K562 (cell line): Measurements from ENCODE around the gene MS4A5. TPM values are rescaled to one million over a fixed set of nuclear protein-coding genes. Genes with fewer than 3 reads are reported as not detected.

Experiments
- MEIS2 ChIP-seq: fragments of 450-650 bp; IDR thresholded peaks from 2 replicates; pipeline ENCODE4 v1.6.1; 2014; ENCODE audit warnings: mild to moderate bottlenecking; ENCODE audit not compliant: partially characterized antibody
- SMC3 ChIP-seq: conservative IDR thresholded peaks from 2 replicates; pipeline ENCODE4 v1.6.1; 2011; ENCODE audit warnings: low read depth, low read length, improper control_type of control experiment; ENCODE audit not compliant: insufficient read depth
- polyA plus RNA-seq, 8 experiments: library from polyadenylated mRNA; depleted of rRNA in 4 of 8; stranded (reverse) in 5 of 8; unstranded in 3 of 8; fragments of >200 nt; fragmentation: Nextera tagmentation in 2 of 8; fragmentation: Illumina TruSeq in 1 of 8; extraction: Ambion mirVana in 2 of 8; extraction: Trizol in 1 of 8; gene quantifications; 2 replicates each; pipeline versions ENCODE4 v1.2.1 to v1.2.3, GENCODE V29; 2011 to 2014; ENCODE audit warnings: inconsistent platforms in 1 of 8, missing spikeins in 1 of 8
- total RNA-seq, 7 experiments: library from RNA; depleted of rRNA in 6 of 7; stranded (reverse); fragments of >200 nt in 6 of 7; fragmentation: Illumina TruSeq in 2 of 7; extraction: Trizol in 2 of 7; gene quantifications; 2 replicates each; pipeline versions ENCODE4 v1.2.1 to v1.2.3, GENCODE V29; 2011 to 2021; ENCODE audit warnings: low replicate concordance in 1 of 7
- TF ChIP-seq, protein P1 (sequence below), 2 experiments: fragments of 450-650 bp; formaldehyde crosslinking in 1 of 2; IDR thresholded peaks; 2 replicates each; pipeline versions ENCODE4 v1.4.0 to v1.6.1; 2014 to 2020; ENCODE audit warnings: mild to moderate bottlenecking in 2 of 2, borderline replicate concordance in 1 of 2, low read depth in 1 of 2
- TF ChIP-seq, protein P2 (sequence below), 3 experiments: IDR thresholded peaks in 2 of 3; conservative IDR thresholded peaks in 1 of 3; 2 replicates each; pipeline ENCODE4 v1.5.1; 2011 to 2012; ENCODE audit warnings: low read length in 3 of 3, mild to moderate bottlenecking in 3 of 3, control low read depth in 2 of 3, improper control_type of control experiment in 1 of 3, inconsistent platforms in 1 of 3, low read depth in 1 of 3, mixed read lengths in 1 of 3, moderate library complexity in 1 of 3; ENCODE audit not compliant: insufficient read depth in 2 of 3

MS4A5 gene
- total and polyA plus RNA-seq, 9 of the 15 experiments (the other 6 are each of a cell fraction or from before 2014, with no cell fraction given), result not detected

DNA sequence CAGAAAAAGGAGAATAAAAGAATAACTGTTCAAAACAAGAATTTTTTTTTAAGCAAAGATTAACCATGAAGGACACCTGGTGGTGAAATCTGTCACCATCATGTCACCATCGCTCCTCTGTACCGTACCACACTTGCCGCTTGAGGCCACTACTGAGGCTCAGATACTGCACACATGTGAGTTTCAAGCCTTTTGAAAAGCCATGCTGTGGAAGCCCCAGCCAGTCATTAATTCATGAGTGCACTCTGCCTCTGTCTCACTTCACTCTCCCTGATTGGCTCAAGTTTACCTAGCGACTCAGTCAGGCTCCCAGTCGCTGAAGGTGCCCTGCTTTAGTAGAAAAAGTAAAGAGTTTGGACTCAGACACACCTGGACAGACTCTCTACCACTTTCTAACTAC lies 56.6 kb downstream of the MS4A5 start (continued):
- TF ChIP-seq MEIS2 (peak; percentile 18), SMC3 (peak; percentile 41; the same call in 1 of the 2 replicates)
- TF ChIP-seq, protein P1, sequence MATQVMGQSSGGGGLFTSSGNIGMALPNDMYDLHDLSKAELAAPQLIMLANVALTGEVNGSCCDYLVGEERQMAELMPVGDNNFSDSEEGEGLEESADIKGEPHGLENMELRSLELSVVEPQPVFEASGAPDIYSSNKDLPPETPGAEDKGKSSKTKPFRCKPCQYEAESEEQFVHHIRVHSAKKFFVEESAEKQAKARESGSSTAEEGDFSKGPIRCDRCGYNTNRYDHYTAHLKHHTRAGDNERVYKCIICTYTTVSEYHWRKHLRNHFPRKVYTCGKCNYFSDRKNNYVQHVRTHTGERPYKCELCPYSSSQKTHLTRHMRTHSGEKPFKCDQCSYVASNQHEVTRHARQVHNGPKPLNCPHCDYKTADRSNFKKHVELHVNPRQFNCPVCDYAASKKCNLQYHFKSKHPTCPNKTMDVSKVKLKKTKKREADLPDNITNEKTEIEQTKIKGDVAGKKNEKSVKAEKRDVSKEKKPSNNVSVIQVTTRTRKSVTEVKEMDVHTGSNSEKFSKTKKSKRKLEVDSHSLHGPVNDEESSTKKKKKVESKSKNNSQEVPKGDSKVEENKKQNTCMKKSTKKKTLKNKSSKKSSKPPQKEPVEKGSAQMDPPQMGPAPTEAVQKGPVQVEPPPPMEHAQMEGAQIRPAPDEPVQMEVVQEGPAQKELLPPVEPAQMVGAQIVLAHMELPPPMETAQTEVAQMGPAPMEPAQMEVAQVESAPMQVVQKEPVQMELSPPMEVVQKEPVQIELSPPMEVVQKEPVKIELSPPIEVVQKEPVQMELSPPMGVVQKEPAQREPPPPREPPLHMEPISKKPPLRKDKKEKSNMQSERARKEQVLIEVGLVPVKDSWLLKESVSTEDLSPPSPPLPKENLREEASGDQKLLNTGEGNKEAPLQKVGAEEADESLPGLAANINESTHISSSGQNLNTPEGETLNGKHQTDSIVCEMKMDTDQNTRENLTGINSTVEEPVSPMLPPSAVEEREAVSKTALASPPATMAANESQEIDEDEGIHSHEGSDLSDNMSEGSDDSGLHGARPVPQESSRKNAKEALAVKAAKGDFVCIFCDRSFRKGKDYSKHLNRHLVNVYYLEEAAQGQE (IDR thresholded peaks at IDR 0.05; ENCODE audit: borderline replicate concordance), result peak; percentile 62; the same call in 1 of the 2 replicates
- TF ChIP-seq, protein P1 (CRISPR knock-in tag; IDR thresholded peaks at IDR 0.05; ENCODE audit: low read depth), result no peak
- TF ChIP-seq, protein P2, sequence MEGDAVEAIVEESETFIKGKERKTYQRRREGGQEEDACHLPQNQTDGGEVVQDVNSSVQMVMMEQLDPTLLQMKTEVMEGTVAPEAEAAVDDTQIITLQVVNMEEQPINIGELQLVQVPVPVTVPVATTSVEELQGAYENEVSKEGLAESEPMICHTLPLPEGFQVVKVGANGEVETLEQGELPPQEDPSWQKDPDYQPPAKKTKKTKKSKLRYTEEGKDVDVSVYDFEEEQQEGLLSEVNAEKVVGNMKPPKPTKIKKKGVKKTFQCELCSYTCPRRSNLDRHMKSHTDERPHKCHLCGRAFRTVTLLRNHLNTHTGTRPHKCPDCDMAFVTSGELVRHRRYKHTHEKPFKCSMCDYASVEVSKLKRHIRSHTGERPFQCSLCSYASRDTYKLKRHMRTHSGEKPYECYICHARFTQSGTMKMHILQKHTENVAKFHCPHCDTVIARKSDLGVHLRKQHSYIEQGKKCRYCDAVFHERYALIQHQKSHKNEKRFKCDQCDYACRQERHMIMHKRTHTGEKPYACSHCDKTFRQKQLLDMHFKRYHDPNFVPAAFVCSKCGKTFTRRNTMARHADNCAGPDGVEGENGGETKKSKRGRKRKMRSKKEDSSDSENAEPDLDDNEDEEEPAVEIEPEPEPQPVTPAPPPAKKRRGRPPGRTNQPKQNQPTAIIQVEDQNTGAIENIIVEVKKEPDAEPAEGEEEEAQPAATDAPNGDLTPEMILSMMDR (IDR thresholded peaks at IDR 0.05 in 2 of 3, conservative IDR thresholded peaks at IDR 0.05 in 1 of 3; ENCODE audit: insufficient read depth in 2 of 3, low read depth in 1 of 3, low read length in 3 of 3), result peak; percentile 88 to 99 (median 99)
